NB4 (cell line): ENCODE measurements around the gene PRDX5.

Experiments
- DNase-seq: peaks from one replicate; pipeline ENCODE4 v3.0.0; 2010; ENCODE audit warnings: low read depth
- H3K4me3 ChIP-seq: one replicate; pipeline ENCODE4 v1.5.1; 2011; ENCODE audit warnings: mild to moderate bottlenecking, low read depth, low read length, moderate library complexity
- MYC ChIP-seq: IDR thresholded peaks from 2 replicates; pipeline ENCODE4 v1.6.1; 2011; ENCODE audit warnings: low read depth, low read length
- POLR2A ChIP-seq: IDR thresholded peaks from 2 replicates; pipeline ENCODE4 v1.6.1; 2011; ENCODE audit warnings: mild to moderate bottlenecking; ENCODE audit not compliant: insufficient read length; ENCODE audit errors: extremely low read depth
- TF ChIP-seq, protein P1 (sequence below): IDR thresholded peaks from 2 replicates; pipeline ENCODE4 v1.6.1; 2011; ENCODE audit warnings: low read depth, low read length
- TF ChIP-seq, protein P2 (sequence below): IDR thresholded peaks from one replicate; pipeline ENCODE4 v1.5.1; 2012; ENCODE audit warnings: low read depth, low read length

PRDX5 gene

DNA sequence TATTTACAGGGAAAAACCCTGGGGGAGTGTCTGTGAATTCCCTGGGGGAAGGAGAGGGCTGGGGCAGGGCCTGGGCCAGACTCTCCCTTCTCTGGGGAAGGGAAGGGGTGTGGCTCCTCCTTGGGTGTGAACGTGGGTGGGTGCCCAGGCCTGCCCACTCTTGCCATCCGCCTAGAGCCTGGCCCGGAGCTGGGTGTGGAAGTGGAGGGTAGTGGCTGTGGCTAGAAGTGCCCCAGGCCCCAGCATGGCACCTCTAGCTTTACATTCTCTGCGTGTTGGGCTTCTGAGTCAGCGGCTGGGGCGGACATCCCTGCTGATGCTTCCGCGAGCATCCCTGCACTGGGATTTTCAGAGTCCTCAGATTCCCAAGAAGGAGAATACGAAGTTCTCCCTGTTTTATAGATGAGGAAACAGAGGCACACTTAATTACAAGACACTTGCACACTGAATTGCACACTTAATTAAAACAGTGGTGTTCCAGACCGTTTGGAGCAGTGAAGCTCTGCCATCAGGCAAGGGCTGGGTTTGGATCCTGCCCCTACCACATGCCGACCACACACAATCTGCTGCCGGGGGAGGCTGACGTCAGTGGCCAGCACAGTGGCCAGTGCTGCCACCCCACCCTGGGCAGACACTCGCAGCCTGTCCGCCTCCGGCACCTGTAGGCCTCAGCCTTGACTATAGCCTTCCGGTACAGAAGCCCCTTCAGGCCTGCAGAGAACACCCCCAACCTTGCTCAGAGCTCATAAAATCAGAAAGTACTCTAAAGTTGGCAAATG lies 41.1 kb upstream of the PRDX5 start:
- H3K4me3 ChIP-seq: no peak overlapping the region
- no peak for DNase-seq
- TF ChIP-seq, protein P1, sequence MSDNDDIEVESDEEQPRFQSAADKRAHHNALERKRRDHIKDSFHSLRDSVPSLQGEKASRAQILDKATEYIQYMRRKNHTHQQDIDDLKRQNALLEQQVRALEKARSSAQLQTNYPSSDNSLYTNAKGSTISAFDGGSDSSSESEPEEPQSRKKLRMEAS: no peak
- TF ChIP-seq POLR2A (no peak), MYC (no peak)
- TF ChIP-seq, protein P2, sequence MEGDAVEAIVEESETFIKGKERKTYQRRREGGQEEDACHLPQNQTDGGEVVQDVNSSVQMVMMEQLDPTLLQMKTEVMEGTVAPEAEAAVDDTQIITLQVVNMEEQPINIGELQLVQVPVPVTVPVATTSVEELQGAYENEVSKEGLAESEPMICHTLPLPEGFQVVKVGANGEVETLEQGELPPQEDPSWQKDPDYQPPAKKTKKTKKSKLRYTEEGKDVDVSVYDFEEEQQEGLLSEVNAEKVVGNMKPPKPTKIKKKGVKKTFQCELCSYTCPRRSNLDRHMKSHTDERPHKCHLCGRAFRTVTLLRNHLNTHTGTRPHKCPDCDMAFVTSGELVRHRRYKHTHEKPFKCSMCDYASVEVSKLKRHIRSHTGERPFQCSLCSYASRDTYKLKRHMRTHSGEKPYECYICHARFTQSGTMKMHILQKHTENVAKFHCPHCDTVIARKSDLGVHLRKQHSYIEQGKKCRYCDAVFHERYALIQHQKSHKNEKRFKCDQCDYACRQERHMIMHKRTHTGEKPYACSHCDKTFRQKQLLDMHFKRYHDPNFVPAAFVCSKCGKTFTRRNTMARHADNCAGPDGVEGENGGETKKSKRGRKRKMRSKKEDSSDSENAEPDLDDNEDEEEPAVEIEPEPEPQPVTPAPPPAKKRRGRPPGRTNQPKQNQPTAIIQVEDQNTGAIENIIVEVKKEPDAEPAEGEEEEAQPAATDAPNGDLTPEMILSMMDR: no peak

DNA sequence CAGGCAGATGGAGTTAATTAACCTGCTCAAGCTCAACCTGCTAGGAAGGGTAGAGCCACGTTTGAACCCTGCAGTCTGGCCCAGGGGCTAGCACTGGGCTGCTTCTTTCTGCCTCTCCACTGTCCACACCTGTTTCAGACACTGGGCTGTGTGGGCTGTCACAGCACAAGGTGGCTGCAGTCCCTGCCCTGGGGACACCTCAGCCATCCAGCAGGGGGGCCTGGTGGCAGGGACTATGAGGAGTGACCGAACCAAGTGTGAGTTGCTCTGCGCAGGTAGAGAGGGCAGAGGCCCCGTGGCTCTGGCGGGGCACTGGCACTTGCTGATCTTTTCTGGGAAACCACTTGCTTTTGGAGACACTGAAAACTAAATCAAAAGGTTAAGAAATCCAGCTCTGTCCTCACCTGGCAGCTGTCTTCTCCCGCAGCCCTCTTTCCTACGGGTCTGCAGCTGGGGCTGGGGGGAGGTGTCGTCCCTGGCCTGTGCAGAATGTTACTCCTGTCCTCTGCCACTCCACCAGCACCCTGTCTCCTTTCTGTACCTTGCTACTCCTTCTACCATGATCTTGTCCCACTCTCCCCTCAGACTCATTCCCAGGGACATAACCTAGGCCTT lies 39.2 kb upstream of the PRDX5 start:
- TF ChIP-seq POLR2A (no peak), MYC (no peak)
- TF ChIP-seq, protein P2: no peak
- TF ChIP-seq, protein P1: no peak
- H3K4me3 ChIP-seq: no peak overlapping the region

DNA sequence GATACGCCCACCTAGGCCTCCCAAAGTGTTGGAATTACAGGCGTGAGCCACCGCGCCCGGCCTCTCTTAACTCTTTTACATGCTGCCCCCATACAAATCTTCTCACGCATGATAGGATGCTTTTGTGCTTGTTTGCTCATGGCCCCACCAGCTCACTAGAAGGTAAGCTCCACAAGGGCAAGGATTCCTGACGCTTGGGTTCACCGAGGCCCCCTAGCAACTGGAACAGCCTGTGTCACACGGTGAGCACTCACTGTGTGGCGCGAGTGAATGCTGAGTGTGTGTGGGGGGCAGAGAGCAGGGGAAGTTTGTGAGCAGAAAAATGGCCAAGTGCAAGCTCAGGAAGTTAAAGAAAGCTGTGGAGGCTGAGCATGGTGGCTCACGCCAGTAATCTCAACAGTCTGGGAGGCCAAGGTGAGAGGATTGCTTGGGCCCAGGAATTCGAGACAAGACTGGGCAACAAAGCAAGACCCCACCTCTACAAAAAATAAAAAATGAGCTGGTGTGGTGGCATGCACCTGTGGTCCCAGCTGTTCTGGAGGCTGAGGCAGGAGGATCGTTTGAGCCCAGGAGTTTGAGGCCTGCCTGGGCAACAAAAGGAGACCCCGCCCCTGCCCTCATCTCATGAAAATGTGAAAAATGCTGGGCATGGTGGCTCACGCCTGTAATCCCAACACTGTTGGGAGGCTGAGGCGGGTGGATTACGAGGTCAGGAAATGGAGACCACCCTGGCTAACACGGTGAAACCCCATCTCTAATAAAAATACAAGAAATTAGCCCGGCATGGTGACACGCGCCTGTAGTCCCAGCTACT lies 35.8 kb upstream of the PRDX5 start:
- TF ChIP-seq, protein P1: no peak
- TF ChIP-seq, protein P2: no peak
- TF ChIP-seq MYC (no peak), POLR2A (no peak)
- no peak overlapping the region for H3K4me3 ChIP-seq
- no peak for DNase-seq

More for the DNA sequence above, 39.2 kb upstream of the PRDX5 start:
- DNase-seq: no peak

DNA sequence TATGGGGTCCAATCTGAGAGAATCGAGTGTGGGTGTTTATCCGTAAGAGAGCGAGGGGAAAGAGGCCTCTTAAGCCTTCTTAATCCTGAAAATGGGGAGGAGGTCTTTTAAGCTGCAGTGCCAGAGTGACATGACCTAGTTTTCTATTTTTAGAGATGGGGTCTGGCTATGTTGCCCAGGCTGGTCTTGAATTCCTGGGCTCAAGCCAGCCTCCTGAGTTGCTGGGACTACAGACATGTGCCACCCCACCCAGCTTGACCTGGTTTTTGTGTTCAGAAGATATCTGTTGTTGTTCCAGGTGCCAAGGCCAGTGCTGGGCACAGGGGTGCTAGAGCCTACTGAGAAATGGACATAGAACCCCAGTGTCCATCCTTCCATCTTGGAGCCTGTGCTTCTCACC lies 34.8 kb upstream of the PRDX5 start:
- no peak for DNase-seq
- no peak overlapping the region for H3K4me3 ChIP-seq
- no peak for TF ChIP-seq POLR2A
- TF ChIP-seq, protein P1: no peak
- TF ChIP-seq, protein P2: no peak

DNA sequence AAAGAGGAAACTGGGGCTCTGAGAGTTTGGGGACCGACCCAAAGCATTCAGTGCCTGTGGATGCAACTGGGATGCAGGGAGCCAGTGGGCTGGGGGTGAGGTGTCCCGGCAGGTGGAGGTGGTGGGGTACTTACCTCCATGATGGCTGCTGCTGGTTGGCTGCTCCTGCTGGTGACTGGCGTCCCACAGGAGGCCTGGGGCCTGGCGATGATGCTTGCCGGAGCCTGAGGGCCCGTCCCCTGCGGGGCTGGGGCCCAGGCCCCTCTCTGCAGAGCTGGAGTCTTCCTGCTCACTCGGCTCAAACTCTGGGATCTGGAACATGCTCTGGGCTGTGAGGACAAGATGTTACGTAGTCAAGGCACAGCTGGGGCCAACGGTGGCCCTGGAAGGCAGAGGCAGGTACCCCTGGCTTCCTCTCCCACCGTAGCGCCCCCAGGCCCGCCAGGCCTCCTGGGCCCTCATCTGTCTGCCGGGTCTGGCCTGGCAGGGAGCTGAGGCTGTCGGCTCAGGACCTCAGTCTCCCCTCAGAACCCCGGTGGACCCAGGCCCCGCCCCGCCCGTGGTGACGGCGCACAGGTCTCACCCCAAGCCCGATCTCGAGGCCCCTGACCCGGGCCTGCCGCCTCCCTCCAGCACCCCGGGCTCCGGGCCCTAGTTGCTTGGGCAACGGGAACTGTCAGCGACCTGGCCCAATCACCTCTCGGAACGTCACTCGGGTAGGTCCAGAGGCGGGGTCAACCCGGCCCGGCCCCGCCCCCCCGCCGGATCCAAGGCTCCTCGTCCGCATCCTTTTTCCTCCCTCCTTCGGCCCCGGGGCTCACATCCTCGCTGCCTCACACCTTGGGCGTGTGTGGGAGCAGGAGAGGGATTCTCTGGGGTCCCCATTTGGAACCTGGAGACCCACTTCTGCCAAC lies 33.6 kb upstream of the PRDX5 start, which contains the start of gene BAD:
Gene BAD, minus strand, starts transcription at position 618 of the 914 bp plus-strand sequence. Its CDS starts 297 bp downstream, at position 321.
- peak within 1 kb of the TSS; percentile 72 for H3K4me3 ChIP-seq
- TF ChIP-seq MYC: peak; percentile 7; the same call in 1 of the 2 replicates
- TF ChIP-seq POLR2A: peak; percentile 56
- TF ChIP-seq, protein P2: no peak
- TF ChIP-seq, protein P1: no peak
- DNase-seq: peak; percentile 94
